Measurements from ENCODE around the gene TRIM25. TPM values are rescaled to one million over a fixed set of nuclear protein-coding genes. Genes with fewer than 3 reads are reported as not detected.

TRIM25 gene
- total RNA-seq, 2 donors from 2014 or later, result 18.8 to 21.3 TPM

- H3K27ac Mint-ChIP-seq, result no peak overlapping the region
- 88 to 94% methylated on average over 7 of the region's 7 CpGs for WGBS, 2 experiments (ENCODE audit: insufficient coverage in 1 of 2, insufficient read length in 1 of 2)
- peaks cover 36% of the 10 kb centered on the region for H3K36me3 Mint-ChIP-seq (ENCODE audit: low read depth)
These were observed 20.3 kb downstream of the TRIM25 start for GRCh38 chr17:56893503-56893902.

GRCh38 chr17:56892333-56892732 lies 21.5 kb downstream of the TRIM25 start:
- no peaks in the 10 kb centered on the region for H3K27me3 ChIP-seq (ENCODE audit: control insufficient read depth, insufficient read depth, low read length, poor library complexity, severe bottlenecking)
- H3K4me3 Mint-ChIP-seq, result no peak overlapping the region
- peaks cover 45% of the 10 kb centered on the region for H3K36me3 Mint-ChIP-seq (ENCODE audit: low read depth)
- H3K27me3 Mint-ChIP-seq (ENCODE audit: insufficient read depth), result no peaks in the 10 kb centered on the region
- H3K27ac ChIP-seq (ENCODE audit: low read depth, low read length), result no peak overlapping the region
- peaks cover 16% of the 10 kb centered on the region for H3K9me3 Mint-ChIP-seq
- H3K9me3 ChIP-seq (ENCODE audit: control insufficient read depth, low read length), result peaks cover 21% of the 10 kb centered on the region
- no peak for DNase-seq
- no peaks in the 10 kb centered on the region for H3K36me3 ChIP-seq (ENCODE audit: control insufficient read depth, insufficient read depth, low read length)
- TF ChIP-seq CTCF (conservative IDR thresholded peaks at IDR 0.05), result no peak
- H3K4me1 ChIP-seq (ENCODE audit: control insufficient read depth, insufficient read depth, low read length), result no peaks in the 10 kb centered on the region
- 81% methylated on average over 1 of the region's 1 CpG; no CpG with 5 or more reads in 1 of the 2 experiments for WGBS, 2 experiments (ENCODE audit: insufficient coverage in 1 of 2, insufficient read length in 1 of 2)
- H3K9ac ChIP-seq (ENCODE audit: extremely low read depth, low read length, poor library complexity, severe bottlenecking), result no peak overlapping the region
- no peak overlapping the region for H3K27ac Mint-ChIP-seq
- H3K4me1 Mint-ChIP-seq, result no peaks in the 10 kb centered on the region
- H3K4me3 ChIP-seq (ENCODE audit: low read length), result no peak overlapping the region

More at GRCh38 chr17:56893503-56893902, 20.3 kb downstream of the TRIM25 start:
- peak; percentile 53 for DNase-seq
- Mint-ChIP-seq H3K27me3 (ENCODE audit: insufficient read depth) (no peaks in the 10 kb centered on the region), H3K9me3 (peaks cover 4% of the 10 kb centered on the region), H3K4me3 (no peak overlapping the region), H3K4me1 (no peaks in the 10 kb centered on the region)
- H3K27ac ChIP-seq (ENCODE audit: low read depth, low read length), result no peak overlapping the region
- H3K27me3 ChIP-seq (ENCODE audit: control insufficient read depth, insufficient read depth, low read length, poor library complexity, severe bottlenecking), result no peaks in the 10 kb centered on the region
- no peaks in the 10 kb centered on the region for H3K4me1 ChIP-seq (ENCODE audit: control insufficient read depth, insufficient read depth, low read length)
- no peak overlapping the region for H3K9ac ChIP-seq (ENCODE audit: extremely low read depth, low read length, poor library complexity, severe bottlenecking)
- H3K36me3 ChIP-seq (ENCODE audit: control insufficient read depth, insufficient read depth, low read length), result peaks cover 3% of the 10 kb centered on the region
- TF ChIP-seq CTCF (conservative IDR thresholded peaks at IDR 0.05), result no peak
- H3K4me3 ChIP-seq (ENCODE audit: low read length), result no peak overlapping the region
- H3K9me3 ChIP-seq (ENCODE audit: control insufficient read depth, low read length), result peaks cover 9% of the 10 kb centered on the region

- 91 to 97% methylated on average over 15 to 16 of the region's 16 CpGs for WGBS, 2 experiments (ENCODE audit: insufficient coverage in 1 of 2, insufficient read length in 1 of 2)
- Mint-ChIP-seq H3K4me1 (no peaks in the 10 kb centered on the region), H3K4me3 (no peak overlapping the region), H3K27me3 (ENCODE audit: insufficient read depth) (no peaks in the 10 kb centered on the region), H3K27ac (no peak overlapping the region), H3K36me3 (ENCODE audit: low read depth) (peaks cover 48% of the 10 kb centered on the region), H3K9me3 (peaks cover 21% of the 10 kb centered on the region)
- H3K4me1 ChIP-seq (ENCODE audit: control insufficient read depth, insufficient read depth, low read length), result no peaks in the 10 kb centered on the region
- H3K27me3 ChIP-seq (ENCODE audit: control insufficient read depth, insufficient read depth, low read length, poor library complexity, severe bottlenecking), result no peaks in the 10 kb centered on the region
- no peaks in the 10 kb centered on the region for H3K36me3 ChIP-seq (ENCODE audit: control insufficient read depth, insufficient read depth, low read length)
- no peak overlapping the region for H3K4me3 ChIP-seq (ENCODE audit: low read length)
- no peak overlapping the region for H3K27ac ChIP-seq (ENCODE audit: low read depth, low read length)
- DNase-seq, result peak; percentile 89
- peaks cover 27% of the 10 kb centered on the region for H3K9me3 ChIP-seq (ENCODE audit: control insufficient read depth, low read length)
- TF ChIP-seq CTCF (conservative IDR thresholded peaks at IDR 0.05), result peak; percentile 80
- H3K9ac ChIP-seq (ENCODE audit: extremely low read depth, low read length, poor library complexity, severe bottlenecking), result no peak overlapping the region
These were observed 22.1 kb downstream of the TRIM25 start for GRCh38 chr17:56891751-56892150.

All from endodermal cell (in vitro differentiated cells).